PFSK-1 (cell line): Measurements from ENCODE around the gene FGF19.

ENCODE experiments used
- FOXP2 ChIP-seq: optimal IDR thresholded peaks from 2 replicates; pipeline ENCODE3; 2011; ENCODE audit warnings: borderline replicate concordance, control low read depth, inconsistent platforms; ENCODE audit not compliant: insufficient read depth; ENCODE audit errors: extremely low read length, extremely low read depth
- POLR2AphosphoS5 ChIP-seq: IDR thresholded peaks from 2 replicates; pipeline ENCODE4 v1.6.1; 2012; ENCODE audit warnings: low read depth, mild to moderate bottlenecking, control low read depth, low read length, moderate library complexity
- REST ChIP-seq, 2 experiments: IDR thresholded peaks; 2 replicates each; pipeline versions ENCODE4 v1.6.1 to v1.8.0; 2011 to 2012; ENCODE audit warnings: low read depth in 2 of 2, low read length in 2 of 2, control low read depth in 1 of 2, inconsistent platforms in 1 of 2, mild to moderate bottlenecking in 1 of 2, moderate library complexity in 1 of 2; ENCODE audit not compliant: insufficient read depth in 1 of 2
- SIN3A ChIP-seq: IDR thresholded peaks from 2 replicates; pipeline ENCODE4 v1.6.1; 2012; ENCODE audit warnings: mild to moderate bottlenecking, low read length, moderate library complexity, borderline replicate concordance; ENCODE audit not compliant: insufficient read depth
- TAF1 ChIP-seq: IDR thresholded peaks from 2 replicates; pipeline ENCODE4 v1.6.1; 2012; ENCODE audit warnings: low read length, control low read depth, borderline replicate concordance; ENCODE audit not compliant: insufficient read depth

GRCh38 chr11:69697469-69697843, 6.4 kb downstream of the FGF19 start:
- TF ChIP-seq TAF1 (no peak), POLR2AphosphoS5 (no peak), SIN3A (no peak), REST (IDR thresholded peaks at IDR 0.05; ENCODE audit: insufficient read depth in 1 of 2, low read depth in 2 of 2, low read length in 2 of 2) (no peak), FOXP2 (no peak)
